ENCODE results near the gene AGER. TPM values are rescaled to one million over a fixed set of nuclear protein-coding genes. Genes with fewer than 3 reads are reported as not detected.

Gene AGER
- total RNA-seq: 10 to 100 TPM in 1 of 4 donors, 1 to 10 TPM in 3; 4.0 to 12.7 (median 5.8) TPM

GRCh38 chr6:32184084-32184640 lies at the start of gene AGER:
TSS of gene AGER (minus strand) at chr6:32184253. CDS start at chr6:32184222, 31 bp downstream.
- DNase-seq (ENCODE audit: low spot score in 2 of 2): no peak
- Histone ChIP-seq H3K27me3 (no peaks in the 10 kb centered on the region), H3K27ac (peak within 1 kb of the TSS in 3 of 4 donors; percentile 62 to 100 (median 97)), H3K4me3 (no peak within 1 kb of the TSS), H3K9me3 (no peaks in the 10 kb centered on the region), H3K4me1 (peaks cover 0 to 89% (median 31%) of the 10 kb centered on the region in 4 donors), H3K36me3 (peaks cover 0 to 68% (median 22%) of the 10 kb centered on the region in 3 donors)
- 56 to 62% methylated on average over 6 of the region's 6 CpGs for WGBS, 2 donors
- no peak for TF ChIP-seq CTCF (IDR thresholded peaks at IDR 0.05)
- TF ChIP-seq EP300 (IDR thresholded peaks at IDR 0.05): no peak
- no peak for TF ChIP-seq POLR2A (IDR thresholded peaks at IDR 0.05)

GRCh38 chr6:32226434-32226833 lies 42.4 kb upstream of the AGER start:
- WGBS, 2 donors: 95 to 97% methylated on average over 7 of the region's 7 CpGs
- DNase-seq (ENCODE audit: low spot score in 2 of 2): no peak

GRCh38 chr6:32224696-32225095 lies 40.6 kb upstream of the AGER start:
- H3K9me3 ChIP-seq: no peaks in the 10 kb centered on the region
- H3K27ac ChIP-seq: no peak overlapping the region
- H3K36me3 ChIP-seq: no peaks in the 10 kb centered on the region
- H3K4me1 ChIP-seq: peaks cover 0 to 11% (median 0%) of the 10 kb centered on the region in 4 donors
- no peak for TF ChIP-seq CTCF (IDR thresholded peaks at IDR 0.05)
- TF ChIP-seq POLR2A (IDR thresholded peaks at IDR 0.05): no peak
- TF ChIP-seq EP300 (IDR thresholded peaks at IDR 0.05): no peak
- H3K4me3 ChIP-seq: no peak overlapping the region
- H3K27me3 ChIP-seq: no peaks in the 10 kb centered on the region
- DNase-seq (ENCODE audit: low spot score in 2 of 2): no peak
- 55 to 57% methylated on average over 2 of the region's 2 CpGs for WGBS, 2 donors

More at GRCh38 chr6:32226434-32226833, 42.4 kb upstream of the AGER start:
- TF ChIP-seq EP300 (IDR thresholded peaks at IDR 0.05): no peak
- TF ChIP-seq POLR2A (IDR thresholded peaks at IDR 0.05): no peak
- no peak for TF ChIP-seq CTCF (IDR thresholded peaks at IDR 0.05)
- Histone ChIP-seq H3K4me1 (peaks cover 0 to 11% (median 0%) of the 10 kb centered on the region in 4 donors), H3K27me3 (no peaks in the 10 kb centered on the region), H3K27ac (no peak overlapping the region), H3K4me3 (no peak overlapping the region), H3K36me3 (no peaks in the 10 kb centered on the region), H3K9me3 (no peaks in the 10 kb centered on the region)

- H3K4me1 ChIP-seq: peaks cover 0 to 11% (median 0%) of the 10 kb centered on the region in 4 donors
- H3K4me3 ChIP-seq: peak within 1 kb of the TSS in 1 of 4 donors; percentile 20
- H3K9me3 ChIP-seq: no peaks in the 10 kb centered on the region
- H3K27ac ChIP-seq: peak within 1 kb of the TSS in 2 of 4 donors; percentile 7 to 41
- no peaks in the 10 kb centered on the region for H3K36me3 ChIP-seq
- no peak for TF ChIP-seq EP300 (IDR thresholded peaks at IDR 0.05)
- TF ChIP-seq CTCF (IDR thresholded peaks at IDR 0.05): no peak
- no peak for TF ChIP-seq POLR2A (IDR thresholded peaks at IDR 0.05)
- 43 to 50% methylated on average over 20 of the region's 20 CpGs for WGBS, 2 donors
- no peaks in the 10 kb centered on the region for H3K27me3 ChIP-seq
- no peak for DNase-seq (ENCODE audit: low spot score in 2 of 2)
Observed at GRCh38 chr6:32223258-32224235, 39.5 kb upstream of the AGER start, which contains the start of gene NOTCH4. TSS of gene NOTCH4 (minus strand) at chr6:32224067. CDS start at chr6:32223928, 139 bp downstream.
